Endothelial cell of umbilical vein (primary cell): Measurements from ENCODE around the gene TTI1.

Experiments
- EZH2 ChIP-seq: IDR thresholded peaks from 2 replicates; pipeline ENCODE4 v1.6.1; 2012; ENCODE audit warnings: borderline replicate concordance, low read depth, mild to moderate bottlenecking, moderate library complexity, low read length, inconsistent platforms; ENCODE audit not compliant: severe bottlenecking
- FOS ChIP-seq: IDR thresholded peaks from 2 replicates; pipeline ENCODE4 v1.6.1; 2011; ENCODE audit warnings: mild to moderate bottlenecking, low read length, moderate library complexity, borderline replicate concordance; ENCODE audit not compliant: insufficient read depth
- GATA2 ChIP-seq: IDR thresholded peaks from 2 replicates; pipeline ENCODE4 v1.7.0; 2011; ENCODE audit warnings: low read depth, mild to moderate bottlenecking, moderate library complexity, mixed read lengths, low read length; ENCODE audit not compliant: insufficient read length, insufficient read depth
- MYC ChIP-seq: IDR thresholded peaks from one replicate; pipeline ENCODE4 v1.6.1; 2011; ENCODE audit warnings: mild to moderate bottlenecking, low read depth, low read length
- POLR2A ChIP-seq: IDR thresholded peaks from 2 replicates; pipeline ENCODE4 v1.6.1; 2012; ENCODE audit warnings: low read depth, mild to moderate bottlenecking, control low read depth, low read length
- POLR2AphosphoS5 ChIP-seq: IDR thresholded peaks from 2 replicates; pipeline ENCODE4 v1.6.1; 2012; ENCODE audit warnings: low read depth, mild to moderate bottlenecking, control low read depth, low read length, moderate library complexity; ENCODE audit not compliant: insufficient read depth
- TF ChIP-seq, protein P1 (sequence below), 2 donors: IDR thresholded peaks; 1 replicate in 1 of 2; 2 replicates in 1 of 2; pipeline ENCODE4 v1.5.1; 2011; ENCODE audit warnings: low read length in 2 of 2, mild to moderate bottlenecking in 2 of 2, moderate library complexity in 2 of 2, control low read depth in 1 of 2, inconsistent platforms in 1 of 2, low read depth in 1 of 2; ENCODE audit not compliant: insufficient read depth in 1 of 2; ENCODE audit errors: extremely low read depth in 1 of 2
- TF ChIP-seq, protein P2 (sequence below): IDR thresholded peaks from 2 replicates; pipeline ENCODE4 v1.6.1; 2011; ENCODE audit not compliant: insufficient read depth, insufficient read length

DNA sequence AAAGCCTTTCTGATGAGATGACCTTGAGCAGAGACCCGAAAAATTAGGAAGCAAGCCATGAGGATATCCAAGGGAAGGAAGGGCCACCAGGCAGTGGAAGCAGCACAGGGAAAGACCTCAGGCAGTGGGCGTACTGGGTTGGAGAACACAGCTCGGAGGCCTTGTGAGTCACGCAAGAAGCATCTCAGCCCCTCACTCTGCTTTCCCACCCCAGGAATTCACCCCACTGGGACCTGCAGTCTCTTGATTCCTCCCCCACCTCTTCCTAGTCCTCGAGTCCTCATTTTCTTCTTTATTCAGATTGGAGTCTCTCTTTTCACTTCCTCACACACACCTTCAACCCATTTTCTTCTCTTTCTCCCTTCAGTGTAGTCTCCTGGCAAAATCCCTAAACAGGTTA lies 27.3 kb upstream of the TTI1 start:
- TF ChIP-seq POLR2A (no peak), EZH2 (no peak), POLR2AphosphoS5 (no peak), GATA2 (no peak), FOS (no peak), MYC (no peak)
- TF ChIP-seq, protein P1, sequence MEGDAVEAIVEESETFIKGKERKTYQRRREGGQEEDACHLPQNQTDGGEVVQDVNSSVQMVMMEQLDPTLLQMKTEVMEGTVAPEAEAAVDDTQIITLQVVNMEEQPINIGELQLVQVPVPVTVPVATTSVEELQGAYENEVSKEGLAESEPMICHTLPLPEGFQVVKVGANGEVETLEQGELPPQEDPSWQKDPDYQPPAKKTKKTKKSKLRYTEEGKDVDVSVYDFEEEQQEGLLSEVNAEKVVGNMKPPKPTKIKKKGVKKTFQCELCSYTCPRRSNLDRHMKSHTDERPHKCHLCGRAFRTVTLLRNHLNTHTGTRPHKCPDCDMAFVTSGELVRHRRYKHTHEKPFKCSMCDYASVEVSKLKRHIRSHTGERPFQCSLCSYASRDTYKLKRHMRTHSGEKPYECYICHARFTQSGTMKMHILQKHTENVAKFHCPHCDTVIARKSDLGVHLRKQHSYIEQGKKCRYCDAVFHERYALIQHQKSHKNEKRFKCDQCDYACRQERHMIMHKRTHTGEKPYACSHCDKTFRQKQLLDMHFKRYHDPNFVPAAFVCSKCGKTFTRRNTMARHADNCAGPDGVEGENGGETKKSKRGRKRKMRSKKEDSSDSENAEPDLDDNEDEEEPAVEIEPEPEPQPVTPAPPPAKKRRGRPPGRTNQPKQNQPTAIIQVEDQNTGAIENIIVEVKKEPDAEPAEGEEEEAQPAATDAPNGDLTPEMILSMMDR (IDR thresholded peaks at IDR 0.05; ENCODE audit: extremely low read depth in 1 of 2, insufficient read depth in 1 of 2, low read depth in 1 of 2, low read length in 2 of 2), result no peak
- TF ChIP-seq, protein P2, sequence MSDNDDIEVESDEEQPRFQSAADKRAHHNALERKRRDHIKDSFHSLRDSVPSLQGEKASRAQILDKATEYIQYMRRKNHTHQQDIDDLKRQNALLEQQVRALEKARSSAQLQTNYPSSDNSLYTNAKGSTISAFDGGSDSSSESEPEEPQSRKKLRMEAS, result no peak
